HepG2 (cell line): Measurements from ENCODE around the gene SAMMSON. TPM values are rescaled to one million over a fixed set of nuclear protein-coding genes. Genes with fewer than 3 reads are reported as not detected.
A peak's percentile ranks its signal among the peaks of the same experiment; 100 is the strongest.

Source experiments
- ATAC-seq: fragments of 200-7000 bp; cut with Tn5 transposase; 3 replicates; pipeline ENCODE4 v1.9.1; 2020; ENCODE audit warnings: mild to moderate bottlenecking, moderate library complexity
- BruUV-seq: library from RNA; stranded (reverse); fragments of 400-500 nt; replicated peaks from 2 replicates; lab custom pipeline; 2021; lab: Mats Ljungman, UMichigan
- CTCF ChIA-PET: fragments of 300-600 bp; formaldehyde crosslinking; extraction: SDS; loops from one replicate; lab custom pipeline; 2021; ENCODE audit warnings: low total read pairs, inconsistent platforms, low intra/inter-chr PET ratio; lab: Yijun Ruan, JAX
- POLR2A ChIA-PET: fragments of 350-600 bp; sonication (Branson Sonifier 250); formaldehyde crosslinking; loops from one replicate; lab custom pipeline; 2020; ENCODE audit warnings: antibody characterized with exemption, inconsistent platforms; lab: Yijun Ruan, JAX
- DNase-seq: peaks from one replicate; pipeline ENCODE4 v3.0.0-alpha.2; 2015; ENCODE audit warnings: low spot score
- FAIRE-seq: peaks from 3 replicates; lab custom pipeline; 2011; peaks lifted over from hg19 to GRCh38; lab: Jason Lieb, UNC
- H2AFZ ChIP-seq: one replicate; pipeline ENCODE4 v1.6.1; 2011; ENCODE audit warnings: low read length, inconsistent platforms
- H3K27ac ChIP-seq: fragments of 300-600 bp; 3 replicates; pipeline ENCODE4 v1.8.0; 2011; ENCODE audit warnings: mixed run types, mild to moderate bottlenecking, mixed read lengths, low read length, inconsistent platforms; ENCODE audit not compliant: insufficient read depth; ENCODE audit errors: extremely low read length
- H3K27me3 ChIP-seq, 2 experiments: fragments of 200-600 bp in 1 of 2; 2 replicates in 1 of 2; 3 replicates in 1 of 2; pipeline versions ENCODE4 v1.6.0 to v1.8.0; 2011; ENCODE audit warnings: low read length in 2 of 2, mild to moderate bottlenecking in 2 of 2, moderate library complexity in 2 of 2, inconsistent platforms in 1 of 2; ENCODE audit not compliant: insufficient read depth in 2 of 2, control insufficient read depth in 1 of 2
- H3K36me3 ChIP-seq, 2 experiments: fragments of 200-600 bp in 1 of 2; replicated peaks in 1 of 2; 2 replicates in 1 of 2; 3 replicates in 1 of 2; pipeline versions ENCODE4 v1.5.1 to v1.8.0; 2011; ENCODE audit warnings: low read length in 2 of 2, inconsistent platforms in 1 of 2; ENCODE audit not compliant: insufficient read depth in 2 of 2, control insufficient read depth in 1 of 2
- H3K4me1 ChIP-seq: 2 replicates; pipeline ENCODE4 v1.5.1; 2012; ENCODE audit warnings: low read length, inconsistent platforms; ENCODE audit not compliant: insufficient read depth
- H3K4me2 ChIP-seq: 2 replicates; pipeline ENCODE4 v1.6.0; 2011; ENCODE audit warnings: low read depth, low read length, inconsistent platforms
- H3K4me3 ChIP-seq, 3 experiments: fragments of 200-600 bp in 1 of 3; sonication (generic), shearing (Covaris generic) in 1 of 3; replicated peaks in 1 of 3; 2 replicates each; pipeline ENCODE4 v1.5.1; 2011 to 2016; ENCODE audit warnings: low read length in 3 of 3, inconsistent platforms in 2 of 3, low read depth in 2 of 3, mild to moderate bottlenecking in 2 of 3, control low read depth in 1 of 3, mixed read lengths in 1 of 3; ENCODE audit not compliant: insufficient read depth in 1 of 3
- H3K79me2 ChIP-seq: one replicate; pipeline ENCODE4 v1.6.1; 2011; ENCODE audit warnings: low read length, inconsistent platforms; ENCODE audit not compliant: insufficient read depth
- H3K9ac ChIP-seq: 2 replicates; pipeline ENCODE4 v1.6.0; 2011; ENCODE audit warnings: mild to moderate bottlenecking, low read depth, low read length, inconsistent platforms; ENCODE audit not compliant: insufficient read depth
- H3K9me3 ChIP-seq: 2 replicates; pipeline ENCODE4 v1.5.1; 2012; ENCODE audit warnings: mild to moderate bottlenecking, low read length
- H4K20me1 ChIP-seq: 2 replicates; pipeline ENCODE4 v1.6.0; 2011; ENCODE audit warnings: inconsistent platforms, mild to moderate bottlenecking, low read length, moderate library complexity; ENCODE audit not compliant: insufficient read depth
- MAFK ChIP-seq, 2 experiments: IDR thresholded peaks in 1 of 2; conservative IDR thresholded peaks in 1 of 2; 2 replicates each; pipeline ENCODE4 v1.6.1; 2011; ENCODE audit warnings: improper control_type of control experiment in 2 of 2, low read length in 2 of 2
- SMAD1 ChIP-seq: sonication (generic); formaldehyde crosslinking; IDR thresholded peaks from 2 replicates; pipeline ENCODE4 v1.4.0; 2020; ENCODE audit warnings: missing genetic modification reagents, low read depth, mild to moderate bottlenecking, borderline replicate concordance
- SSRP1 ChIP-seq: IDR thresholded peaks from 2 replicates; pipeline ENCODE4 v1.6.1; 2016; ENCODE audit warnings: control low read depth
- TOE1 ChIP-seq: sonication (generic); formaldehyde crosslinking; IDR thresholded peaks from 2 replicates; pipeline ENCODE4 v1.4.0; 2020; ENCODE audit warnings: mild to moderate bottlenecking, missing genetic modification reagents
- ZBTB2 ChIP-seq: sonication (generic); formaldehyde crosslinking; IDR thresholded peaks from 2 replicates; pipeline ENCODE4 v1.8.0; 2022; ENCODE audit warnings: low read depth, missing genetic modification reagents
- ZNF276 ChIP-seq: sonication (generic); formaldehyde crosslinking; IDR thresholded peaks from 2 replicates; pipeline ENCODE4 v1.4.0; 2020; ENCODE audit warnings: mild to moderate bottlenecking, low read depth, missing genetic modification reagents
- ZNF609 ChIP-seq: sonication (generic); formaldehyde crosslinking; IDR thresholded peaks from 2 replicates; pipeline ENCODE4 v1.4.0; 2020; ENCODE audit warnings: mild to moderate bottlenecking, missing genetic modification reagents, borderline replicate concordance
- ZNF792 ChIP-seq: IDR thresholded peaks from 2 replicates; pipeline ENCODE4 v1.6.1; 2016
- ZNF816 ChIP-seq: sonication (generic); formaldehyde crosslinking; IDR thresholded peaks from 2 replicates; pipeline ENCODE4 v1.8.0; 2022; ENCODE audit warnings: missing genetic modification reagents, mild to moderate bottlenecking, borderline replicate concordance
- WGBS: methylation state at CpG from one replicate; pipeline ENCODE4 v1.1.6; 2017; ENCODE audit warnings: low lambda C conversion rate; 5-methylcytosine and 5-hydroxymethylcytosine counted together
- in situ Hi-C: cut with HindIII; loops from 2 replicates; pipeline ENCODE4 v1.10.0; 2017; ENCODE audit warnings: low pct_unique_long_range_greater_than_20kb; ENCODE audit not compliant: extremely low pct_ligation_motif_present
- intact Hi-C: fragments of 100-400 bp; cut with micrococcal nuclease; formaldehyde crosslinking; loops from one replicate; pipeline ENCODE4 v1.10.0; 2022; ENCODE audit not compliant: unreplicated experiment
- polyA plus RNA-seq, 8 experiments: library from polyadenylated mRNA; depleted of rRNA in 3 of 8; stranded (reverse) in 7 of 8; unstranded in 1 of 8; fragments of >200 nt; fragmentation: Illumina TruSeq in 4 of 8; extraction: Trizol in 4 of 8; gene quantifications; 2 replicates each; pipeline versions ENCODE4 v1.2.1 to v1.2.3, GENCODE V29; 2011 to 2016; ENCODE audit warnings: low read depth in 4 of 8, missing spikeins in 1 of 8, mixed read lengths in 1 of 8; ENCODE audit not compliant: insufficient read depth in 1 of 8
- total RNA-seq, 5 experiments: library from RNA; depleted of rRNA; stranded (reverse); fragments of >200 nt; fragmentation: Illumina TruSeq; extraction: Trizol; gene quantifications; 2 replicates each; pipeline ENCODE4 v1.2.3, GENCODE V29; 2016; ENCODE audit warnings: low read depth in 1 of 5

Gene SAMMSON
- total and polyA plus RNA-seq, 2 of the 13 experiments (the other 11 are each of a cell fraction or from before 2014, with no cell fraction given), result not detected

- Histone ChIP-seq H3K9me3 (no peaks in the 10 kb centered on the region), H3K4me2 (no peak overlapping the region), H2AFZ (no peak overlapping the region), H3K27me3 (no peaks in the 10 kb centered on the region; a peak in 1 of 5 replicates), H3K4me1 (no peaks in the 10 kb centered on the region), H3K27ac (no peak overlapping the region), H3K36me3 (no peaks in the 10 kb centered on the region), H3K4me3 (no peak overlapping the region), H4K20me1 (no peaks in the 10 kb centered on the region), H3K9ac (no peak overlapping the region), H3K79me2 (no peaks in the 10 kb centered on the region)
- 29% methylated on average over 5 of the region's 5 CpGs for WGBS
- in situ Hi-C loops, result no loop called here
- CTCF ChIA-PET, result no interaction called here
- no TSS peak for BruUV-seq
- FAIRE-seq (no peak), ATAC-seq (no peak), DNase-seq (no peak)
- TF ChIP-seq MAFK (conservative IDR thresholded peaks at IDR 0.05 in 1 of 2, IDR thresholded peaks at IDR 0.05 in 1 of 2; ENCODE audit: low read length in 2 of 2), result 0 out of 4 replicates have a peak, but pooled peaks of 1 of the 2 experiments have one; percentile 30
- TF ChIP-seq ZNF816, result no peak
- POLR2A ChIA-PET, result no interaction called here
- intact Hi-C loops, result no loop called here
Observed at GRCh38 chr3:69983546-69984265, 15.8 kb upstream of the SAMMSON start.

- ATAC-seq (no peak), DNase-seq (no peak), FAIRE-seq (no peak)
- CTCF ChIA-PET, result no interaction called here
- Histone ChIP-seq H2AFZ (no peak overlapping the region), H3K9ac (no peak overlapping the region), H3K4me3 (no peak overlapping the region), H3K4me1 (no peaks in the 10 kb centered on the region), H3K79me2 (no peaks in the 10 kb centered on the region), H3K27ac (no peak overlapping the region), H3K9me3 (no peaks in the 10 kb centered on the region), H3K4me2 (no peak overlapping the region), H3K36me3 (no peaks in the 10 kb centered on the region), H3K27me3 (no peaks in the 10 kb centered on the region; a peak in 1 of 5 replicates), H4K20me1 (no peaks in the 10 kb centered on the region)
- POLR2A ChIA-PET, result no interaction called here
- 2% methylated on average over 4 of the region's 4 CpGs for WGBS
- in situ Hi-C loops, result no loop called here
- BruUV-seq, result no TSS peak
- intact Hi-C loops, result no loop called here
- TF ChIP-seq TOE1 (CRISPR knock-in tag), result no peak
- TF ChIP-seq ZNF792 (CRISPR knock-in tag), result no peak
- no peak for TF ChIP-seq ZNF609 (CRISPR knock-in tag)
- no peak for TF ChIP-seq ZBTB2 (CRISPR knock-in tag)
- no peak for TF ChIP-seq SMAD1
- no peak for TF ChIP-seq SSRP1 (CRISPR knock-in tag)
- TF ChIP-seq ZNF276, result no peak
Observed at GRCh38 chr3:69985266-69985665, 14.3 kb upstream of the SAMMSON start.
